Transverse colon (tissue), 4 donors: ENCODE results near the gene S100A2. TPM values are rescaled to one million over a fixed set of nuclear protein-coding genes. Genes with fewer than 3 reads are reported as not detected.

ENCODE experiments used
- DNase-seq: peaks from one replicate; pipeline ENCODE4 v3.0.0-alpha.2; 2019
- H3K27ac ChIP-seq, 4 donors: fragments of 200-600 bp; sonication (generic); 2 replicates each; pipeline ENCODE4 v1.5.1; 2016 to 2018; ENCODE audit warnings: inconsistent platforms in 4 of 4
- H3K27me3 ChIP-seq: fragments of 200-600 bp; sonication (generic); 2 replicates; pipeline ENCODE4 v1.5.1; 2017; ENCODE audit warnings: inconsistent platforms
- H3K36me3 ChIP-seq, 4 donors: fragments of 200-600 bp; sonication (generic); 2 replicates each; pipeline ENCODE4 v1.5.1; 2017 to 2019; ENCODE audit warnings: inconsistent platforms in 4 of 4
- H3K4me1 ChIP-seq, 4 donors: fragments of 200-600 bp; sonication (generic); 2 replicates each; pipeline ENCODE4 v1.5.1; 2017 to 2020; ENCODE audit warnings: inconsistent platforms in 4 of 4
- H3K4me3 ChIP-seq, 4 donors: fragments of 200-600 bp; sonication (generic); 1 replicate in 1 of 4; 2 replicates in 3 of 4; pipeline versions ENCODE4 v1.5.1 to v1.6.1; 2017 to 2019; ENCODE audit warnings: inconsistent platforms in 4 of 4
- H3K9me3 ChIP-seq, 2 donors: fragments of 200-600 bp; sonication (generic); 2 replicates each; pipeline ENCODE4 v1.5.1; 2017 to 2019; ENCODE audit warnings: inconsistent platforms in 2 of 2
- EP300 ChIP-seq: sonication (generic); formaldehyde crosslinking; IDR thresholded peaks from one replicate; pipeline ENCODE4 v1.6.1; 2017; ENCODE audit warnings: antibody characterized with exemption, low read depth
- POLR2A ChIP-seq: fragments of 450-650 bp; IDR thresholded peaks from one replicate; pipeline ENCODE4 v1.6.1; 2016; ENCODE audit warnings: antibody characterized with exemption, mild to moderate bottlenecking, moderate library complexity
- POLR2AphosphoS5 ChIP-seq, 3 donors: sonication (generic); formaldehyde crosslinking; IDR thresholded peaks; one replicate each; pipeline ENCODE4 v1.6.1; 2016; ENCODE audit warnings: antibody characterized with exemption in 3 of 3
- WGBS, 2 donors: methylation state at CpG; one replicate each; pipeline ENCODE4 v1.1.5; 2018; ENCODE audit warnings: low coverage in 1 of 2; 5-methylcytosine and 5-hydroxymethylcytosine counted together
- in situ Hi-C, 4 donors: fragments of 200-750 bp; cut with MboI; loops; one replicate each; pipeline versions ENCODE4 v1.15.0 to v1.15.1; 2017; ENCODE audit warnings: low sequenced_read_pairs in 3 of 4, low pct_ligation_motif_present in 1 of 4, low pct_unique_long_range_greater_than_20kb in 1 of 4
- intact Hi-C: fragments of 100-400 bp; cut with DNase I; formaldehyde crosslinking; loops from one replicate; pipeline ENCODE4 v1.15.1; 2023; ENCODE audit warnings: low total_unique reads
- total RNA-seq, 4 donors: library from RNA; depleted of rRNA; stranded (reverse); fragments of >200 nt; gene quantifications; one replicate each; pipeline ENCODE4 v1.1.0, GENCODE V29; 2016
- TF ChIP-seq, protein P1 (sequence below), 5 experiments: fragments of 200-600 bp in 3 of 5; fragments of 450-650 bp in 2 of 5; sonication (generic) in 3 of 5; IDR thresholded peaks; 1 replicate in 2 of 5; 2 replicates in 3 of 5; pipeline ENCODE4 v1.5.1; 2016 to 2017; ENCODE audit warnings: antibody characterized with exemption in 5 of 5, inconsistent platforms in 3 of 5, mild to moderate bottlenecking in 2 of 5, moderate library complexity in 1 of 5

The S100A2 gene
- total RNA-seq, 4 donors from 2014 or later = 2.2 TPM; not detected in 3

DNA sequence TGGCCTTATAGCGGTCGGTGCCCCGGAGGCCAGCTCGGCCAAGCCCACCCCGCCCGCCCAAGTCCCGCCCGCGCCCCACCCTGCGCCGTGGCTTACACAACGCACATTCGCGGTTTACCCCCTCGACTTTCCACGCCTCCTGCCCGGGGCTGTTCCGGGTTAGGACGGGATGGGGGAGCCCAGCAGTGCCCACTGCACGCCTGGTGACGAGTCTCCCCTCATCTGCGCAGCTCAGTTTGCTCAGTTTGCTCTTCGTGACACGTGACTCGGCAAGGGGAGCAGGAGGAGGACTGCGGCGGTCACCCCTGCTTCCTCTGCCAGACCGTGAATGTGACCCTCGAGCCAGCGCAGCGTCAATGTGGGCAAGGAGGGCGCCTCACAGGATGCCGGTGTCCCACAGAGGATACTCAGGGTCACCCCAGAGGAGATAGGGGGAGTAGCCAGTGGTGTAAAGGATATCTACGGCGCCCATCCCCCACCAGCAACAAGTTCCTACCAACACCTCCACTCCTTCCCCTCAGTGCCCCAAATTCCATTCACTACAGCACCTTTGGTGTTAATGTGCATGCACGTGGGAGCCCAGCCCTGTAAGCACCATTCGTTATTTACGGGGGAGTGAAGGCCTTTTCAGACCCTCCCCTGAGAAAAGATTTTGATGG is 29.5 kb downstream of the S100A2 start:
- peak overlapping the region; percentile 95 to 100 (median 99) for H3K27ac ChIP-seq
- H3K27me3 ChIP-seq = no peaks in the 10 kb centered on the region
- TF ChIP-seq, protein P1, sequence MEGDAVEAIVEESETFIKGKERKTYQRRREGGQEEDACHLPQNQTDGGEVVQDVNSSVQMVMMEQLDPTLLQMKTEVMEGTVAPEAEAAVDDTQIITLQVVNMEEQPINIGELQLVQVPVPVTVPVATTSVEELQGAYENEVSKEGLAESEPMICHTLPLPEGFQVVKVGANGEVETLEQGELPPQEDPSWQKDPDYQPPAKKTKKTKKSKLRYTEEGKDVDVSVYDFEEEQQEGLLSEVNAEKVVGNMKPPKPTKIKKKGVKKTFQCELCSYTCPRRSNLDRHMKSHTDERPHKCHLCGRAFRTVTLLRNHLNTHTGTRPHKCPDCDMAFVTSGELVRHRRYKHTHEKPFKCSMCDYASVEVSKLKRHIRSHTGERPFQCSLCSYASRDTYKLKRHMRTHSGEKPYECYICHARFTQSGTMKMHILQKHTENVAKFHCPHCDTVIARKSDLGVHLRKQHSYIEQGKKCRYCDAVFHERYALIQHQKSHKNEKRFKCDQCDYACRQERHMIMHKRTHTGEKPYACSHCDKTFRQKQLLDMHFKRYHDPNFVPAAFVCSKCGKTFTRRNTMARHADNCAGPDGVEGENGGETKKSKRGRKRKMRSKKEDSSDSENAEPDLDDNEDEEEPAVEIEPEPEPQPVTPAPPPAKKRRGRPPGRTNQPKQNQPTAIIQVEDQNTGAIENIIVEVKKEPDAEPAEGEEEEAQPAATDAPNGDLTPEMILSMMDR (IDR thresholded peaks at IDR 0.05) = no peak
- TF ChIP-seq POLR2AphosphoS5 (IDR thresholded peaks at IDR 0.05) = peak; percentile 92 to 95 (median 94)
- peak; percentile 84 for TF ChIP-seq POLR2A
- TF ChIP-seq EP300 = no peak
- H3K36me3 ChIP-seq = no peaks in the 10 kb centered on the region
- WGBS, 2 donors = 9% methylated on average over 25 of the region's 38 CpGs; no CpG with 5 or more reads in 1 of the 2 donors
- no peaks in the 10 kb centered on the region for H3K9me3 ChIP-seq
- peaks cover 17 to 71% (median 56%) of the 10 kb centered on the region in 4 donors for H3K4me1 ChIP-seq
- intact Hi-C loops = no loop called here
- in situ Hi-C loops = loop anchor here in 1 of 4 donors (25.0 kb wide), 1 partner anchor 451 kb away; the partner anchor contains the start of genes JTB, RAB13 and RPS27
- peak overlapping the region; percentile 70 to 93 (median 79) for H3K4me3 ChIP-seq
- DNase-seq = peak; percentile 92

DNA sequence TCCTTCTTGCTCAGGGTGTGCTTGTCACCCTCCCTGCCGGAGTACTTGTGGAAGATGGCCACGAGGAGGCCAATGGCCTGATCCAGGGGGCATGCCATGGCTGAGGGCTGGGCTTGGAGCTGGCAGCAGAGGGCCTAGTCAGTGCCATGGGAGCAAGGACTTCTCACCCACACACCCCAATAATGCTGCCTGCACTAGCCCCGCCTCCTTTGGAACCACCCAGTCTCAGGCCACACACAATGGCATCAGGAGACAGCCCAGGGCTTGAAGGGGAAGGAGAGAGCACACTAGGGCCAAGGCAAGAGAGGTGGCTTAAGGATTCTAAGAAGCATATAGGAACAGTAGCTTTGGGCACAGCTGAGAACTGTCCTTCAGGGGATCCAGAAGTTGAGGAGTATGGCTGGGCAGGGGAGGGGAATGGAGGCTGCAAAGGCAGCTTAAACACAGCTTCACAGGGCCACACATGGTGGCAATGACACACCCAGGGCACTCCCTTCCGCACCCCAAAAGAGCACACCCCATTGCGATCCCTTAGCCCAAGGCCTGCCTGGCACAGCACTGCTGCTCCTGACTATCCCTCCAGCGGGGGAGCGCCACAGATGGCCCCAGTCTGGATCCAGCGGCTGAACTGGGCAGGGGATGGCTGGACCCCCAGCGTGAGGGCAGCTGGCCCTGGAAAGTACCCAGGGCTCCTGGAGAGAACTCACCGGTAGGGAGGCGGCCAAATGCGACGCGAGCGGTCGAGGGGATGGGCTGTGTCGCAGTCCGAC is 30.2 kb downstream of the S100A2 start, which contains the start of gene S100A6:
S100A6 (minus strand) TSS at position 750 of the 770 bp plus-strand sequence; CDS start at position 98, 652 bp downstream.
- no peak for TF ChIP-seq EP300
- TF ChIP-seq POLR2A = peak; percentile 96
- peak in 2 of 3 donors; percentile 55 to 97 for TF ChIP-seq POLR2AphosphoS5 (IDR thresholded peaks at IDR 0.05)
- TF ChIP-seq, protein P1 (IDR thresholded peaks at IDR 0.05) = peak in 2 of 5 experiments; percentile 16 to 23
- H3K9me3 ChIP-seq = no peaks in the 10 kb centered on the region
- peak; percentile 72 for DNase-seq
- WGBS, 2 donors = 12% methylated on average over 8 of the region's 18 CpGs; no CpG with 5 or more reads in 1 of the 2 donors
- in situ Hi-C loops = loop anchor here in 1 of 4 donors (25.0 kb wide), 1 partner anchor 452 kb away; the partner anchor contains the start of genes JTB, RAB13 and RPS27
- H3K4me3 ChIP-seq = peak within 1 kb of the TSS; percentile 70 to 93 (median 79)
- no peaks in the 10 kb centered on the region for H3K27me3 ChIP-seq
- intact Hi-C loops = no loop called here
- no peaks in the 10 kb centered on the region for H3K36me3 ChIP-seq
- peak within 1 kb of the TSS; percentile 95 to 100 (median 99) for H3K27ac ChIP-seq
- peaks cover 17 to 68% (median 55%) of the 10 kb centered on the region in 4 donors for H3K4me1 ChIP-seq

DNA sequence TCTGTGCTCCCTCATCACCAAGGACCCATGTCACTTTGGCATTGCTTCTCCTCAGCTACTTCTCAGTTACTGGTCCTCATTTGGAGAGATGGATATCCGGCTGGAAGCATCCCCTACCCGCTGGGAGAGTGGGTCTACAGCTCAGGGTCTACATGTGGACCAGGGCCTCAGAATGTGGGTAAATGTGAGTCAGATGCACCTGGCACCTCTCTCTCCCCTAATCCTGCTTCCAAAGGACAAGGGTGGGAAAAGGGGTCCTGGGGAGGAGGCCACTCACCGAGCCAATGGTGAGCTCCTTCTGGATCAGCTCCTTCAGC is 30.8 kb downstream of the S100A2 start:
- Histone ChIP-seq H3K27me3 (no peaks in the 10 kb centered on the region), H3K4me1 (peaks cover 17 to 65% (median 53%) of the 10 kb centered on the region in 4 donors), H3K27ac (peak overlapping the region; percentile 95 to 100 (median 99)), H3K9me3 (no peaks in the 10 kb centered on the region), H3K4me3 (peak overlapping the region; percentile 70 to 93 (median 79)), H3K36me3 (no peaks in the 10 kb centered on the region)
- WGBS, 2 donors = 58% methylated on average over 2 of the region's 3 CpGs; no CpG with 5 or more reads in 1 of the 2 donors
- intact Hi-C loops (no loop called here), in situ Hi-C loops (loop anchor here in 1 of 4 donors (25.0 kb wide), 1 partner anchor 452 kb away; the partner anchor contains the start of genes JTB, RAB13 and RPS27)
- TF ChIP-seq, protein P1 (IDR thresholded peaks at IDR 0.05) = no peak
- no peak for TF ChIP-seq POLR2A
- TF ChIP-seq POLR2AphosphoS5 (IDR thresholded peaks at IDR 0.05) = no peak
- TF ChIP-seq EP300 = no peak
- DNase-seq = no peak
